HG02981 (cell line): ENCODE results near the gene AFF1.
"Not testable (repeated sequence)": the region's sequence is repeated elsewhere in the genome, so short reads cannot be mapped to it uniquely, and the experiment has no call there.

Experiments used
- ATAC-seq: cut with Tn5 transposase; IDR thresholded peaks from one replicate; pipeline ENCODE4 v1.9.1; 2021; ENCODE audit warnings: mild to moderate bottlenecking, moderate library complexity; ENCODE audit not compliant: unreplicated experiment

Gene AFF1

GRCh38 chr4:87130985-87131703 lies 196.3 kb downstream of the AFF1 start:
- ATAC-seq = no peak

DNA sequence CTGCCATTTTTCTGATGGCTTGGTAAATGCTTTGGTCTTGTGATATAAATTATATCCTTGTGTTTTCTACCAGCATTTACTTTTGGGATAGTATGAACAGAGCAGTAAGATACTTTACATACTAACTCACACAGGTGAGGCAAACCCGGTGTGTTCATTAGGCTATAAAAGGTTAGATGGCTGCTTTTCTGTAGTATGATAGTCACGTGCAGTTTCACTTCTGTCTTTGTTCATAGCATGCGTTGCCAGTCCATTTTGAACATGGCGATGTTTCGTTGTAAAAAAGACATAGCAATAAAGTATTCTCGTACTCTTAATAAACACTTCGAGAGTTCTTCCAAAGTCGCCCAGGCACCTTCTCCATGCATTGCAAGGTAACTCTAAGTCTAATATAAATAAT lies 197.2 kb downstream of the AFF1 start:
- no peak for ATAC-seq

- no peak for ATAC-seq
Measured at GRCh38 chr4:87133183-87133582, 198.4 kb downstream of the AFF1 start.

DNA sequence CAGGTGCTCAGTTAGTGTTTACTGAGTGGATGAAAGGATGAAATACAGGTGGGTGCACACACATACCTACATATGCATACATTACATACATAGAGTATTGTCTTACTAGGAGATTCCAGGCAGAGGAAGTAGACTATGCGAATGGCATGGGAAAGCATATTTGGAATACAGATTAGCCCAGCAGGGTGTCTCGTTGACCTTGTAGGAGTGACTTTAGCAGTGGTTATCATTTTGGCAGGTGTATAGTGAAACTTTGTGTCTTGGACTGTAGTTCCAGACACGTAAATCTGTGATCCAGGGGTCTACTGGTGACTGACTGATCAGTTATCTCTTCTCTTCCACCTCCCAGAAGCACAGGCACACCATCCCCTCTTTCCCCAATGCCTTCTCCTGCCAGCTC lies 199.3 kb downstream of the AFF1 start:
- no peak for ATAC-seq

DNA sequence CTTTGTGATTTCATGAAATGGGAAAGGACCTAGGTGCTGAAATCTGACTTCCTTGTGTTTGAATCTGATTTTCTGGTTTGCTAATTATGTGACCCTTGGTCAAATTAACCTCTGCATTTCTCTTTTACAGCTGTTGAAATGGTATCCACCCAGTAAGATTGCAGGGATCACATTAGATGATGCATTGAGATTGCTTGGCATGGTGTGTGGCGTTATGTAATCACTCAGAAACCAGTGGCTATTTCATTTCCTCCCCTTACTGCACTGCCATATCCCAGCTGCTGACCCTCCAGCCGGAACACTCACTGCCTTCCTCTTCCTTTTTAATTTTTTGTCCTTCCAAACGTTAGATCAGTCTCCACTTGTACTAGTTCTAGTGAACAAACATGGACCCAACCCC lies 206.6 kb downstream of the AFF1 start:
- no peak for ATAC-seq

GRCh38 chr4:87144356-87144755 lies 209.5 kb downstream of the AFF1 start:
- ATAC-seq = no peak

DNA sequence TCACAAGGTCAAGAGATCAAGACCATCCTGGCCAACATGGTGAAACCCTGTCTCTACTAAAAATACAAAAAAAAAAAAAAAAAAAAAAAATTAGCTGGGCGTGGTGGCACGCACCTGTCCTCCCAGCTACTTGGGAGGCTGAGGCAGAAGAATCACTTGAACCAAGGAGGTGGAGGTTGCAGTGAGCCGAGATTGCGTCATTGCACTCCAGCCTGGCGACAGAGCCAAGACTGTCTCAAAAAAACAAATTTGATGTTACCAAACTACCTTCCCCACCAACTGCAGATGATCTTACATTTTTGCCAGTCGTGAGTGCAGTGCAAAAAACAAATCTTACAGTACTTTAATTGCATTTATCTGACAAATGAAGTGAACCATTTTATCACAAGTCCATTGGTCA lies 211.1 kb downstream of the AFF1 start:
- not testable (repeated sequence) for ATAC-seq

DNA sequence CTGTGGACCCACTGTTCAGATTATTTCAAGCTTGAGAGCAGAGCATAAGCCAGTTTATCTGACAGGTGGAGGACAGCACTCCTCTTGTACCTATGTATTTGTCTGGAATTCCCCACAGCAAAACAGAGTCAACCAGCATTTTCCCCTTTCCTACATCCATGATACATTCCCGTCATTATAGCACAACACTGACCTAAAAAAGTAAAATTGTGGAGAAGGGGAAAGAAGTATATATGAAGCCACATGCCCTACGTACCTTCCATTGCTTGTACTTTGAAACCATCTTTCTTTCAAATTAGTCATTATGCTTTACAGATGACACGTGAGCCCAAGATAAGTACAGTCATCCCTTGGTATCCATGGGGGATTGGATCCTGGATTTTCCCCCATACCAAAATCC lies 212.3 kb downstream of the AFF1 start:
- no peak for ATAC-seq

GRCh38 chr4:87150498-87151261 lies 215.9 kb downstream of the AFF1 start:
- peak; percentile 67 for ATAC-seq

DNA sequence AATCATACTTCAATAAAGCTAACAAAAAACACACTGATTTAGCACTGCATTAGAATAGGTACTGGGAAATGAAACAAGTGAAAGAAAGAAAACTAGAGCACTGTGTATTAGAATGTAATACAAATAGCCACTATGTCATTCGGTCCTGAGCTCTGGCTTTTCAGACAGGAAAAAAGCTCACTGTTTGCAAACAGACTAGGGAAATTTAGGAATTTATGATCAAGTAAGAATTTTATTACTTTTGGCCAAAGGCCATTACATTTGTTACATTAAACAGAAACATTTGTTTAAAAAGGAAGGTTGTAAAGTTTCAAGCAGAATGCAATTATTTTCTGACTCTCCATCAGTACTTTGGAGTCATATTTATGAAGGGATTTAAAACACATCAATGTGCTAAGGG lies 216.9 kb downstream of the AFF1 start:
- no peak for ATAC-seq

DNA sequence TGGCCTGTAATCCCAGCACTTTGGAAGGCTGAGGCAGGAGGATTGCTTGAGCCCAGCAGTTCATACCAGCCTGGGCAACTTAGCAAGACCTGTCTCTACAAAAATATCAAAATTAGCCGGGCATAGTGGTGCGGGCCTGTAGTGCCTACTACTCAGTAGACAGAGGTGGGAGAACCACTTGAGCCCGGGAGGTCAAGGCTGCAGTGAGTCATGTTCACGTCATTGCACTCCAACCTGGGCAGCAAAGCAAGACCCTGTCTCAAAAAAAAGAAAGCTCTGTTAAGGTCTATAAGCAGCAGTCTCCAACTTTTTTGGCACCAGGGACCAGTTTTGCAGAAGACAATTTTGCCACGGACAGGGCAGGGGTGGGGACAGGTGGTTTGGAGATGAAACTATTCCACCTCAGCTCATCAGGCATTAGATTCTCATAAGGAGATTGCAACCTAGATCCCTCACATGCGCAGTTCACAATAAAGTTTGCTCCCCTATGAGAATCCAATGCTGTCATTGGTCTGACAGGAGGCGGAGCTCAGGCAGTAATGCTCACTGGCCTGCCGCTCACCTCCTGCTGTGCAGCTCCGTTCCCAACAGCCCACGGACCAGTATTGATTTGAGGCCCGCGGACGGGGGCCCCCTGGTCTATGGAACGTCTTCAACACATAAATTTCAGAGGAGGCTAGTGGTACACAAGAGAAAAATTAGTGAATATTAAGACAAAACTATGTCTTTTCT lies 217.7 kb downstream of the AFF1 start:
- ATAC-seq = no peak

DNA sequence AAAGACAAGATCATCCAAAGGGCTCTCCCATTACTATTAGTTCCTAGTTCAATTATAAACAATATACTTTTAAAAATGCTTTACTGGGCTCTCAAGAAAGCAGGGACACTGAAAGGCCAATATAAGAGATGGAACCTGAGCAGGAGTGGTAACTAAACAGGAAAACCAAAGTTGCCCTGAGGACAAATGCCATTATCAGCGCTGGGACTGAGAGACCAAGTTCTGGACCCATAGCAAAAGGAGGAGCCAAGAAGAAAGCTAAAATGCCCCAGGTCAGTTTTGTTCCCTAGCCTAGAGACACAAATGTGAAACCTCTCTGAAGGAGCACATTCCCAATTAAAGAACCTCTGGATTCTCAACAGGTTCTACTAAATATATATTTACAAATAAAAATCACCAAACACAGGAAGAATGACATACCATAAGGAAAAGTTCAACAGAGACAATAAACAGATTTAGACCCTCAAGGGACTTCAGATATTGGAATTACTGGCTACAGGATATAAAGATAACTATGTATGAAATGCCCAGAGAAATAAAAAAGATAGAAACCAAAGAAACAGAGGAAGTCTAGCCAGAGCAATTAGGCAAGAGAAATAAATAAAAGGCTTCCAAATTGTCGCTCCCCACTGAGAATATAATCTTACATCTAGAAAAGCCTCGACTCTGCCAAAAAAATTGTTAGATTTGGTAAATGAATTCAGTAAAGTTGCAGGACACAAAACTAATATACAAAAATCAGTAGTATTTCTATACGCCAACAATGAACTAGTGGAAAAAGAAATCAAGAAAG lies 218.5 kb downstream of the AFF1 start:
- ATAC-seq = no peak

GRCh38 chr4:87165892-87166291 lies 231.1 kb downstream of the AFF1 start:
- ATAC-seq = no peak

DNA sequence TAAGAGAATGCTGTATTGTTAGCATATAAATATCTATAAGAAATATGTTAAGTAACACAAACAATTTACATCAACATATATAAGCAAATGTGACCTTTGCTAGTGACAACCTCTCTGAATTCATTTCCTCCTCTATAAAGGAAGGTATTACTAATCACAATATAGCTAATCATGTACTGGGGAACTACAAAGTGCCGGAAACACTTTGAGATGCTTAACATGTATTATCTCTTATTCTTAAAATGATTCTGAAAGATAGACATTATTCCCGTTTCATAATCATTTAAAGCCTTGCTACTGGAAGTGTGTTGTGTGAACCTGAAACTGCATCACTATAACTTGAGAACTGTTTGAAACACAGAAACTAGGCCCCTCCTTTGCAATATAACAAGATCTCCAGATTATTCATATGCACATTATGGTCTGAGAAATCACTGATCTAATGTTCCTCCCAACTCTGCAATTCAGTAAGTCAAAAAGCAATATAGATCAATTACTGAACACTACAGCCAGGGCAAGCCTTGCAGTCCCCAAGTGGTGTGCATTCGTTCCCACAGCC lies 231.6 kb downstream of the AFF1 start:
- ATAC-seq = no peak

- ATAC-seq = no peak
Measured at GRCh38 chr4:87171944-87172343, 237.1 kb downstream of the AFF1 start.

GRCh38 chr4:87174672-87175071 lies 239.9 kb downstream of the AFF1 start:
- no peak for ATAC-seq

DNA sequence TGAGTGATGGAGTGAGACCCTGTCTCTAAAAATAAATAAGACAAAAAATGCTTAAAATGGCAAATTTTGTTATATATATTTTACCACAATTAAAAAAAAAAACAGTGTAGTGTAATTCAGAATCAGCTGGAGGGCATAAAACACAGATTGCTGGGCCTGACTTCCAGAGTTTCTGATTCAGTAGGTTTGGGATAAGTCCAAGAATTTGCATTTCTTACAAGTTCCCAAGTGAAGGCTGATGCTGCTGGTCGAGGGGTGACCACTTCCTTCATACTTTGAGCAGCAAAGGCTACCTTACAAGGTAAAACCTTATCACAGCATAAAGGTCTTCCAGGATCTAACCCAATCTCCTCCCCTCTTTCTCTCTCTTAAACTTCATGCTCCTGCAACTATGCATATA lies 244.9 kb downstream of the AFF1 start:
- no peak for ATAC-seq

- ATAC-seq = no peak
Measured at GRCh38 chr4:87180767-87181166, 246.0 kb downstream of the AFF1 start.

GRCh38 chr4:87185146-87185870 lies 250.5 kb downstream of the AFF1 start:
- no peak for ATAC-seq

GRCh38 chr4:87188048-87188447 lies 253.2 kb downstream of the AFF1 start:
- no peak for ATAC-seq
